Choroid plexus epithelial cell (primary cell): Measurements from ENCODE around the gene C3orf18.
A peak's percentile ranks its signal among the peaks of the same experiment; 100 is the strongest.

ENCODE experiments used
- DNase-seq: peaks from one replicate; pipeline ENCODE4 v3.0.0-alpha.2; 2010; ENCODE audit warnings: low read depth
- H3K4me3 ChIP-seq: 2 replicates; pipeline ENCODE4 v1.5.1; 2011; ENCODE audit warnings: low read depth, mild to moderate bottlenecking, control low read depth, low read length, moderate library complexity
- TF ChIP-seq, protein P1 (sequence below): conservative IDR thresholded peaks from 2 replicates; pipeline ENCODE4 v1.5.1; 2011; ENCODE audit warnings: low read depth, mild to moderate bottlenecking, control low read depth, inconsistent platforms, low read length, moderate library complexity

Gene C3orf18

DNA sequence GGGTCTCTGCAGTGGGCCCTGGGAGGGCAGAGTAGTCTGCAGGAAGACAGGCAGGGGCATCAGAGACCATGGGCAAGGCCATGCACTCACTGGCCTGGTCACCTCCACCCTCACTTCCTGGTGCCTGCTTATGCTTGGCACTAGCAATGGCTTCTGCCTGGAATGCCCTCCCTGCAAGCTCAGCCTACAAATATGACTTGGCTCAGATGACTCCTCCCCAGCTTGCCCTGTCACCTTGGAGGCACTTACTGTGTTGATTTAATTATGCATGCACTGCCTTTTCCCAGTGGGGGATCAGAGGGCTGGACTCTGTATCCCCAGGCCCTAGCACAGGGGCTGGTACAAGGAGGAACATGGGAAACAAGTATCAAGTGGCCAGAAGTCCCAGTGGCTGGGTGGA is 7.8 kb downstream of the C3orf18 start:
- H3K4me3 ChIP-seq, result no peak overlapping the region
- TF ChIP-seq, protein P1, sequence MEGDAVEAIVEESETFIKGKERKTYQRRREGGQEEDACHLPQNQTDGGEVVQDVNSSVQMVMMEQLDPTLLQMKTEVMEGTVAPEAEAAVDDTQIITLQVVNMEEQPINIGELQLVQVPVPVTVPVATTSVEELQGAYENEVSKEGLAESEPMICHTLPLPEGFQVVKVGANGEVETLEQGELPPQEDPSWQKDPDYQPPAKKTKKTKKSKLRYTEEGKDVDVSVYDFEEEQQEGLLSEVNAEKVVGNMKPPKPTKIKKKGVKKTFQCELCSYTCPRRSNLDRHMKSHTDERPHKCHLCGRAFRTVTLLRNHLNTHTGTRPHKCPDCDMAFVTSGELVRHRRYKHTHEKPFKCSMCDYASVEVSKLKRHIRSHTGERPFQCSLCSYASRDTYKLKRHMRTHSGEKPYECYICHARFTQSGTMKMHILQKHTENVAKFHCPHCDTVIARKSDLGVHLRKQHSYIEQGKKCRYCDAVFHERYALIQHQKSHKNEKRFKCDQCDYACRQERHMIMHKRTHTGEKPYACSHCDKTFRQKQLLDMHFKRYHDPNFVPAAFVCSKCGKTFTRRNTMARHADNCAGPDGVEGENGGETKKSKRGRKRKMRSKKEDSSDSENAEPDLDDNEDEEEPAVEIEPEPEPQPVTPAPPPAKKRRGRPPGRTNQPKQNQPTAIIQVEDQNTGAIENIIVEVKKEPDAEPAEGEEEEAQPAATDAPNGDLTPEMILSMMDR, result no peak
- DNase-seq, result no peak

DNA sequence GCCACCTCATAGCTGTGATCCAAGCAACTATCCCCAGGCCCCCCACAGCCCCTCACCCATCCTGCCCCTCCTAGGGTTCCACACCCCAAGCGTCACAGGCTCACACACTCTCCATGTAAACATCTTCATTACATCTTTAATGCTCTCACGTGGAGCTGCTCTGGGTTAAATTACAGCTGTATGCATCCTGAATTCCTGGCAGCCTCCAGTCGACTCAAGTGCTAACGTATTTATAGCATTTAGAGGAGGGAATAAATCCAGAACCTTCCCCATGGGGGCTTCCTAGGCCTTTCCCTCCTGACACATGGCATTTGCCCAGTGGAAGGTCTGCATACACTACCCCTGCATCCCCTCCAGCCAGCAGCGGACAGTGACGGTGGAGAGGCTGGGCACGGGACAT is 9.6 kb downstream of the C3orf18 start:
- TF ChIP-seq, protein P1, result no peak
- DNase-seq, result peak; percentile 33
- H3K4me3 ChIP-seq, result no peak overlapping the region

DNA sequence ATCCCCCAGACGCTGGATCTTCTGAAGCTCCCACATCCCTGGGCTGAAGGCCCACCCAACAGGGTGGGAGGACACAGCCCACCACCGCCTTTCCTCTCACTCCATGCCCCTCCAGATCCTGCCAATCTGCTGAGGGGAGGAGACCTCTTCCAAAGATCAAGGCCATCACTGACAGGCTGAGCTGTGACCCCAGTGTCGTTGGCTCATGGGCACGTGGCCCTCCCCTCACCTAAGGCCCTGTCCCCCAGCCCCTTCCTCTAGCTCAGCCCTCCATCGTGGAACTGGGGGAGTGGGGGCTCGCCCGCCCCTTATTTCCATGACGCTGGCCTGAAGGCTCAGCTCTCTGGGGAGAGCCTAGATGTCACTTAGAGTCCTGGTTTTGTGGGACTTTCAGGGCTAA is 10.4 kb downstream of the C3orf18 start:
- TF ChIP-seq, protein P1, result no peak
- DNase-seq, result no peak

DNA sequence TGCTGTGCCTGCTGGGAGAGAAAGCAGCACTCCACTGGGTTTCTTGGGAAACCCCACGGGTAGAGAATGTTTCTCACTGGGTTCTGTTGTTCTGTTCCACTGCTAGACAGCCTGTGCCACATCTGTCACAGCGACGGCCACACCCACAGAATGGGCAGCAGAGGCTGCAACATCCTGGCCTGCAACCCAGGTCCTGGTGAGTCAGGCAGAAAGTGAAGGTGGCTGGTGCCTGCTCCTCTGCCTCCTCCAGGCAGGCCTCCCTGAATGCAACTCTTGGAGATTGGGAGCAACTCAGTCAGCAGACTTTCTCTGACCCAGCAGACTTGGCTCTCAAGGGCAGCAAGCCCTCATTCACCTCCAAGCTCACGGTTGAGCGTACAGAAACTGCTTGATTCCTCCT is 13.0 kb downstream of the C3orf18 start:
- no peak overlapping the region for H3K4me3 ChIP-seq
- DNase-seq, result no peak
- TF ChIP-seq, protein P1, result no peak

More for the DNA sequence above, 10.4 kb downstream of the C3orf18 start:
- no peak overlapping the region for H3K4me3 ChIP-seq

DNA sequence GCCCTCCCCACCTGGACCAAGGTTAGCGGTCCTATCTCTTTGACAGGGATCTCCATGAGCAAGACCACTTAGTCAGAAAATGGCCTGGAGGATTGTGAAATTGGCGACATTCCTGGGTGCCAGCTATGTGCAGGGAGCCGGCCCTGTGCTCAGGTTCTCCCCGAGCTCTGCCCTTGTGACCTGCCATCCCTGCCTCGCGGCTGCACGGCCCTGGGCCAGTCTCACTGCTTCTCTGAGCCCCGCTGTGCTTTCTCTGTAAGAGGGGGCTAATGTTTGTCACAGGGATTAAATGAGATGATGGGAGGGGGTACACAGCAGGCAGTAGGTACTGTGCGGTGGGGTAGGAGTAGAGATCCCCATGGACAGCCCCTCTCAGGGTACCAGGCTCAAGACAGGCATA is 14.9 kb downstream of the C3orf18 start:
- DNase-seq, result no peak
- H3K4me3 ChIP-seq, result no peak overlapping the region
- TF ChIP-seq, protein P1, result no peak

DNA sequence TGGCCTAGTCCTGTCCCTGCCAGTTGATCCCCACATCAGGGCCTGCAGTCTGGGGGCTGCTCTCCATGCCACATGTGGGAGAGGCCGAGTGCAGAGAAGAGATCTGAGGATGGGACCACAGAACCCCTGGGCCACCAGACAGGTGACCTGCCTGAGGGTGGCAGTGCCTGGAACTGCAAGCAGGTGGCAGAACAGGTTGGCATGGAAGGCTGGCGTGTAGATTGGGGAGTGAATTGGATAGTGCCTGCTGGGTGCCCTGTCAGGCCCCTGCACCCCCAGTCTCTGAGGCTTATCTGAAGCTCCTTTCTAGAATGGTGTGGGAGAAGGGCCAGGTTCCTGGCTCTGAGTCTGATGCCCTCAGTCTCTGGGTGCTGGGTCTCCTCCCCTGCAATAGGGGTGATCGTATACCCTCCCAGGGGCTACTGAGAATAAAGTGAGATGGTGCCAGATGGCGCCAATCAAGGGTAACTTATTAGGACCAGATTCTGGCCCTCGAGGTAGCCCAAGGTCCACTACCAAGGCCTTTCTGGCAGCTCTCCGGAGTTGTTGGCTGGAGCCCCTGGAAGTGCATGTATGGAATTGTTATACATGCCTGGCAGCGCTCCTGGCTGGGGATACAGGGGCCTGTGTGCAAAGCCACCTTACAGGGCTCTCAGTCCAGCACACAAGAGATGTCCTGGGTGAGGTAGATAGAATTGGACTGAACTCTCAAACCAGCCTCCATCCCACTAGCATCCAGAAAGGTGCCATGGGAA is 15.7 kb downstream of the C3orf18 start:
- DNase-seq, result no peak
- H3K4me3 ChIP-seq, result no peak overlapping the region
- TF ChIP-seq, protein P1, result no peak

DNA sequence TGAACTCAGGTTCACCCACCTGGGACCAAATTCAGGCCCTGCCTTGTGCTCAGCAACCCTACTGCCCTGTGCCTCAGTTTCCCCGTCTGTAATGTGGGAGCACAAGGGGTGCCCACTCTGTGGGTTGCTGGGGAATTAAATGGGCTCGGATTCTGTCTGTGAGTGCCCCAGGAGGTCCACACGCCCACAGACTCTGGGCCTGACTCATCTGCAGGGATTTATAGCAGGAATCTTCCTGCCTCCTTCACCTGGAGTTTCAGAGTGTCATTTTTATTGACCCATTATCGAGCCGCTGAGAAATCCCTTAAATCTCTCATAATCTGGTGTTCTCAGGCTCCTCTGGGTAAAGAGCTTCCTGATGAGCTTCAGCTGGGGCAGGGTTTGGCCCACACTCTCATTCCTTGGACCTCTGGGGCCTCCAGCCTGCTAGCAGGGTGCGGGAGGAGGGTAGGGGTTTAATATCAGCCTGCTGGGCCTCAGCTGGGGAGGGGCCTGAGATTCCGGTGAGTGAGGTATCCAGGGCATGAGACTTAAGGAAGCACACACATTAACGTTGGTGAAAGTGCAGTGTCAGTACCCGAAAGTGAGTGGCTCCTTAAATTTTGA is 16.4 kb downstream of the C3orf18 start:
- TF ChIP-seq, protein P1, result no peak
- no peak overlapping the region for H3K4me3 ChIP-seq
- peak; percentile 13 for DNase-seq
